ENCODE measurements around the gene SLC9A9.
"Not testable (repeated sequence)": the region's sequence is repeated elsewhere in the genome, so short reads cannot be mapped to it uniquely, and the experiment has no call there.

SLC9A9 gene

GRCh38 chr3:143536817-143537535, 311.3 kb downstream of the SLC9A9 start:
- DNase-seq = no peak

- DNase-seq = no peak
Observed at GRCh38 chr3:143535994-143536784, 312.1 kb downstream of the SLC9A9 start.

- DNase-seq = no peak
Observed at GRCh38 chr3:143533391-143533790, 314.9 kb downstream of the SLC9A9 start.

GRCh38 chr3:143532091-143532490, 316.2 kb downstream of the SLC9A9 start:
- DNase-seq = no peak

DNA sequence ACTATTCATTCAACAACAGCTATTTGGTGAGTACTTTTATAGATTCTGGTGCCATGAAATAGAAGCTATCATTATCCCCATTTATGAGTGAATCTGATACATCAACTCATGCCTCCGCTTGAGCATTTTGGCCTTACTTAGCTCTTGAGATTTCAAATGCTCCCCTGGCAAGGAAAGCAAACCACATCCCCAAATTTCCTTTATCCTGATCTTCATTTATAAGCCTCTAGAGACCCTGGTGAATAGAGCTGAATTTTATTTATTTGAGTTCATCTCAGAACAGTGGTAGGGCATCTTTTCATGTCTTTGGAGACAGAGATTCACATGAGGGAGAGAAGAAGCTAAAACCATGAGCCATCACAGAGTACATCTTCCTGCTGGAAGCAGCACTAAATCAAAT, 317.2 kb downstream of the SLC9A9 start:
- DNase-seq = no peak

GRCh38 chr3:143529798-143530197, 318.5 kb downstream of the SLC9A9 start:
- DNase-seq = no peak

DNA sequence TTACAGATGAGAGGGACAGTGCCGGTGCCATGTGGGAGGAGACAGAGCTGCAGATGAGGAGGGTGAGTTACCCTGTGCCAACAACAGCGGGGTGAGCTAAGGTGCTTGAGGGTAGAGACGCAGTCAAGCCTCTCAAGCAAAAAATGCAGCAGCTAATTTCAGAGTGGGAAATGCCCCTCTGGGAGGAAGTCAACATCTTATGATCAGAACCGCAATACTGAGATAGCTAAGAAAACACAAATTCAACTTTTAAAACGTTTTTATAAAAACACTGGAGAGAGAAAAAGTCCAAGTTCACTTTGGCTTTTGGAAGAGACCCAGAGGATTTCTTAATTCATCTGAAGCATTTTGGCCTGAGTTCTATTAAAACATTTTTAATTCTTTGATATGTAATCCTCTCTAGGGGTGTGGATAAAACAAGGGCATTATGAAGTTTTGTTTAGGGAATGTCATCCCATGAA, 319.2 kb downstream of the SLC9A9 start:
- no peak for DNase-seq

DNA sequence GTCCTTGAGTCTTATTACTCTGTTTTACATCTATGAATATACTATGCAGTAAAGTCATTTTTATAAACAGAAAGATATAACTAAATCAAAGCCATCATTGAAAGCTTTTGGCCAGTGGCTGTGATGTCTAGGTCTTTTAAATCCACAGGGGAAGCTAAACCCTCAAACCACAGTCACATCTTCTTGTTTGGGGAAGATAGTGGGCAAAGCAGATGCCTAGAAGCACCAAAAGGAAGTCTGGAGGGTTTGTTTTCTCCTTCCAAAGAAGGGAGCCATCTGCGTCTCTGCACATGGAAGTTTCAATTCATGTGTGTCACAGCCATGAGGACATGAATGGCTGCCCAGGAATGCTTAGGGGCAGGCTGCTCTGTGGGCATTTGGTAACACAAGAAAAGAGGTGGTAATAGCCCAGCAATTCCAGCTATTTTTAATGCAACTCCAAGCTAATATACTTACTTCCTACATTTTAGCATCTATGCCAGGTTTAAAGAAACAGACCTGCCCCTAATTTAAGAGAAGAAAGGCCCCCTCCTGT, 322.2 kb downstream of the SLC9A9 start:
- DNase-seq = no peak

- no peak for DNase-seq
Observed at GRCh38 chr3:143525408-143525807, 322.9 kb downstream of the SLC9A9 start.

GRCh38 chr3:143521803-143522202, 326.5 kb downstream of the SLC9A9 start:
- DNase-seq = no peak

GRCh38 chr3:143517131-143517530, 331.1 kb downstream of the SLC9A9 start:
- DNase-seq = not testable (repeated sequence)

- DNase-seq = no peak
Observed at GRCh38 chr3:143514874-143515273, 333.4 kb downstream of the SLC9A9 start.

- DNase-seq = no peak
Observed at GRCh38 chr3:143514109-143514508, 334.2 kb downstream of the SLC9A9 start.

DNA sequence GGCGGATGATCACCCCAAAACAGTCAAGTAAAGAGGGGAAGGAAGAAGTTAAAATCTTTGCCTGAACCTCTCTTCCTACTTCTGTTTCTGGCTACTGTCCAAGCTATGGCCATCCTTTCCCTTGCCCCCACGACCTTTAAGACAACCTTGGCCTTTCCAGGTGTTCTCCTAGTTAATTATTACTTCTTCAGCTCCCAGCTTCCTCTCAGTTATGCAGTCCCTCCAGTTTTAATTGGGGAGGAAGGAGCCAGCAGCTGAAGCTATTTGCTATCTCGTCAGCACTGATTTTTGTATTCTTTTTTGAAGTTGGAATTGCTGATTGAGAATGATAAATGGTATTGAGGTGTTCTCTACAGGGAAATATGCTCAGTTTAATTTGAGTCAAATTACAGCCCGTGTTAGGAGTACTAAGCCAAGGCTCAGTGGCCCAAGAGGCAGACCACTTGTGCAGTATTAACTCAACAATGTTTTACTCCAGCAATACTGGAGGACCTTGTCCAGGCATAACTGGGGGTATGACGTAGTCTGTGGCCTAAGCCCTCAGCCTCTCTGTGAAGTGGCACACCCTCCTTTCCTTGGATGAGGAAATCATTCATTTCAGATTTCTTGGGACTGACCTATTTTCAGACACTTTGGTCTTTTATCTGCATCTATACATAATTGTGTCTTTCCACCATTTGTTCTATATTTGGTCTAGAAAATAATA, 336.9 kb downstream of the SLC9A9 start:
- no peak for DNase-seq

DNA sequence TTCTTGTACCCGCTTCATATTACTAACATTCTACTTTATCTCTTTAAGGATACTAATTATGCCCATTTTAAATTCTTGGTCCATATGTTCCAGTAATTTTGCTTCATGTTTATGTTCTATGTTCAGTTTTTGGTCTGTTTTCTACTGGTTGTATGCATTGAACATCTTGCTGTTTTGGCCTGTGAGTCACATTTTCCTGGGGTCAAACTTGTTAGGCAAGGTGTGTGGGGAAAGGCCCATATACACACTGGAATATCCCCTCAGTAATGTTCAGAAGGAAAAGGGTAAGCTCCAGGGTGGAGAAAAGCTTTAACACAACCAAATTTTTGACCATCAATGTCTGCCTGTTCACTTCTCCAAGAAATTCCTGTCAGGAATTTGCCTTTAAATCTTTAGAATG, 337.7 kb downstream of the SLC9A9 start:
- DNase-seq = no peak

- no peak for DNase-seq
Observed at GRCh38 chr3:143507735-143508580, 340.3 kb downstream of the SLC9A9 start.

- no peak for DNase-seq
Observed at GRCh38 chr3:143506190-143506589, 342.1 kb downstream of the SLC9A9 start.

DNA sequence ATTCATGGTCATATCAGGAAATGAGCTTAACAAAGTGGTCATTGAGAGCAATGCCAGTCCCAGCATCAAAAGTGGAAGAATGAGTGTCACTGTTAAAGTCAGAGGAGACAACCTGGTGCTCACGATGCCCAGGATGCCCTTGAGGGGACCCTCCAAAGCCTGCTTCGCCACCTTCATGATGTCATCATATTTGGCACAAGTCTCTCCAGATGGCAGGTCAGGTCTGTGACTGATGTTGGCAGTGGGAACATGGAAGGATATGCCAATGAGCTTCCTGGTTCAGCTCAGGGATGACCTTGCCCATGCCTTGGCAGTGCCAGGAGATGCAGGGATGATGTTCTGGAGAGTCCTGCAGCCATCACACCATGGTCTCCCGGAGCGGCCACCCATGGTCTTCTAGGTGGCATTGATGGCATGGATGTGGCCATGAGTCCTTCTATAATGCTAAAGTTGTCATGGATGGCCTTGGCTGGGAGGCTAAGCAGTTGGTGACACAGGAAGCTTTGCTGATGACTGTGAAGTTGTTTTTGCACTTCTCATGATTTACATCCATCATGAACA, 344.9 kb downstream of the SLC9A9 start:
- no peak for DNase-seq

- DNase-seq = no peak
Observed at GRCh38 chr3:143502081-143502480, 346.2 kb downstream of the SLC9A9 start.

DNA sequence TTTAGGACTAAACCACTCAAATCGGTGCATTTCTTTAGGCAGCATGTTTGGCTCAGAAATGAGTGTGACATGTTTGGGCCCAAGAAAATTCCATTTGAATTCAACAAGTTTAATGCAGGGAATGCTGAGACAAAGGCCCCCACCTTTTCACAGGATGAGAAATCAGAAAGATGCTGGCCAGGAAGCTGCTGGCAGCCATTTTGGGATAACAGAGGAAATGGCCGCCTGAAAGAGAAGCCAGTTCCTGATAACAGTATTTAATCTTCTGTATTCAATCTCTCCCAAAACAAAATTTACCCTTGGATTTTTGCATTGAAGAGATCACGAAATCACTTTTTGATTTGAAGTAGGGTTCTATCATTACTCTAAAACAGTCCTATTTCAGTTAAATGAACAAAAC, 350.9 kb downstream of the SLC9A9 start:
- DNase-seq = no peak

- no peak for DNase-seq
Observed at GRCh38 chr3:143496191-143496590, 352.1 kb downstream of the SLC9A9 start.

DNA sequence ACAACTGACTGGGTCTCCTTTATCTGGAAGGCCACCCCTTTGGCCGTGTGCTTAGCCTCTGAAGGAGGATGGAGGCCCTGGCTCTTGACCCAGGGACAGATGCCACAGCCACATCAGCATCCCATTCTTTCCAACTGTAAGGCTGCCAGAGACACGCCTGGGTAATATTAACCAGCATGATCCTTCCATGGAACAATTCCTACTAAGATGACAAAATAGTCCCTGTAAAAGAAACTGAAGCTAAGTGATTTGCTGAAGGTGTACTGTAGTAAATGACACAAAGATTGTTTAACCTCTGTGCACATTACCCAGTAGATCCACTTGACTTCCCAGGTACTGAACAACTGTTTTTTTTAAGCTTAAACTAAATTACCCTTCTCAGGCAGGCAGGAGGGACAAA, 352.7 kb downstream of the SLC9A9 start:
- no peak for DNase-seq
